Ecto neural progenitor cell (in vitro differentiated cells): ENCODE data around the gene INPP4B.

Experiments used
- DNase-seq: peaks from one replicate; pipeline ENCODE4 v3.0.0-alpha.2; 2018; ENCODE audit warnings: low spot score

Gene INPP4B

DNA sequence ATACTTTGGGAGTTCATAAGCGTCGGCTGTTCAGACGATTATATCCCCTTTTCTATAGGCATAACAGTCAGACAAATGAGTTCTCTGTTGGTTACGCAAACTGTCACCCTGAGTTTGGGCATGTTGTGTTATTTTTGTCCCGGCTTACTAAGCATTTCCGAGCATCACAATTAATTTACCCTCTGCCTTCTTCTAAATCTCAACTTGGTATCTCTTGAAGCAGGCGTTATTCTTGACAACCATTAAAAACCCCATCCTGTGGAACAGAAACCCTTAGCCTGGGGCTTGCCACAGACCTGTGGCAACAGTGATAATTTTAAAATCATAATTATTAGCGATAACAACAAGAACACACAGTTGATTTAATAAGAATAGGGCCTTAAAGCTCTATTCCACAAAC is 558.7 kb downstream of the INPP4B start:
- no peak for DNase-seq

DNA sequence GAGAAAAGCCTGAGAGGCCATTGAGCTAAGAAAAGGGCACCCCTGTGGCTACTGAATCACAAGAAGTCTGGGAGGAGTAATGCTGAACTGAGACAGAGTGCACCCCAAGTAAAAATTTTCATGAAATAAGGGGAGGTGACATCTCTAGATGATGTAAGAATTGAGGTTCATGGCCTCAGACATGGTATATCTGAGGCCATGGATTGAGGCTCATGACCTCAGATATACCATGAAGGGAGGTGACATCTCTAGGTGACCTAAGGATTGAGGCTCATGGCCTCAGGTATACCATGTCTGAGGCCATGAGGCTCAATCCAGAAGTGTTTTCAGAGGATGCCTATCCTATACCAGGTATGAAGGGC is 560.9 kb downstream of the INPP4B start:
- DNase-seq = no peak

DNA sequence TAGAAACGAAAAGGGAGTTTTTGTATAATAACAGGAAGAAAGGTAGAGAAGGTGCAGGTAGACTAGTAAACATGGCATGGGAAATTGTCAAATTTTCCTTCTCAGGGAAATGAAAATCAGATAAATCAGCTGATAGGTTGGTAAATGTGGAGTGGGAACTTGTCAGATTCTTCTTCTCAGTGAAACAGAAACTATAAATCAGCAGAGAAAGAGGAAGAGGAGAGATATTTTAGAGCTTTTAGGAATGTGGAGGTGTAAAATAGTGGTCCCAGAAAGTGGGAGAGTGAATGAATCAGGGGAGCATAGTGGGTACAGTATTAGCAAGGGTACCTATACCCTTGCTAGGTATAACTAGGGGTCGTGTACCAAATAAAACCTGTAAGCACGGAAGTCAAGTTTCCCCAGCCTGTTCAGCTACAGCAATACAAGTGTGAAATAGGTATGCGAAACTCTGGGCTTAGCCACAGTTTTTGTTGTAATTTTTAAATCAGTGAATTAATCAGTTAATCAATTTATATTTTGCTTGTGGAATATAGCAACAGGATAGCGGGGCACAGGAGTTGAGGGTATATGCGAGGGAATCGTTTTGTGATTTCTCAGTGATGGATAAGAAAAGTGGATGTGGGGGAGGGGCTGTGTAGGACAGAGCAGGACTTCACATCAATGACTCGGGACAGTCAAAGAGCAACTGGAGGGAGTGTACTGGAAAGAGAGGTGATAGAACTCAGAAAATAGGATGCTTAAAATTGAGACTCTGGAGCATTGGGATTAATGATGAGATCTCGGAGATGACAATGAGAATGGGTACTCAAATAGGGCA is 561.5 kb downstream of the INPP4B start:
- no peak for DNase-seq

DNA sequence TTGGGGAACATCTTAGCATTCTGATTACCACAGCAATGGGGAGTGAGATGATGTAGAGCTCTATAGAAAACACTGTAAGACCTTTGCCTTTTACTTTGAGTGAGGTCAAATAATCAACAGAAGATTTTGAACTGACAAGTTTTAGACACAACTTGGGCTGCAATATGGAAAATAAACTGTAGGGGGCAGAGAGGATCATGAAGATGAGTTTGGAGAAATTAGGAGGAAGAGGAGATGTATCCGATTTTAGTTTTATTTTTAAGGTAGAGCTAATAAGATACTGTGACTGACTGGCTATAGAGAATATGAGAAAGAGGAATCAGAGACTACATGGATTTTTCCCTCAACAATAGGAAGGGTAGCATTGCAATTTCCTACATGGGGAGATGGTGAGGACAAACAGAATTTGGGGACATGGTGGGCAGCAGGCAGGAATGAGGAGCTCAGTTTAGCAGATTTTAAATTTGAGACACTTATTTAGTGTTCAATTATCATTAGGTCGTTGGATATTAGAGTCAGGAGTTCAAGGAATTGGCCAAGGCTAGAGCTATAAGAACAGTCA is 563.1 kb downstream of the INPP4B start:
- DNase-seq = no peak

DNA sequence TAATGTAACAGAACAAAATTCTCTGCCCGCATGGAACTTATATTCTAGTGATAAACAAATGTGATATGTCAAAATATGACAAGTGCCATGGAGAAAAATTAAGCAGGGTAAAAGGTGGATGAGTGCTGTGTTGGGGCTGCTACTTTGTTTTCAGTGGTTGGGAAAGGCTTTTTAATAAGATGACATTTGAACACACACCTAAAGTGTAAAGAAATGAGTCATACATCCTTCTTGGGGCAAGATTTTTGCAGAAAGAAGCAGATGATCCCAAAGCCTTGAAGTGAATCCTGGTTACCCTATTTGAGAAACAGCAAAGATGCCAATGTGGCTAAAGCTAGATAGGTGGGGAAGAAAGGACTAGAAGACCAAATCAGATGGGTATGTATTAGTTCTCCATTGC is 564.1 kb downstream of the INPP4B start:
- no peak for DNase-seq

DNA sequence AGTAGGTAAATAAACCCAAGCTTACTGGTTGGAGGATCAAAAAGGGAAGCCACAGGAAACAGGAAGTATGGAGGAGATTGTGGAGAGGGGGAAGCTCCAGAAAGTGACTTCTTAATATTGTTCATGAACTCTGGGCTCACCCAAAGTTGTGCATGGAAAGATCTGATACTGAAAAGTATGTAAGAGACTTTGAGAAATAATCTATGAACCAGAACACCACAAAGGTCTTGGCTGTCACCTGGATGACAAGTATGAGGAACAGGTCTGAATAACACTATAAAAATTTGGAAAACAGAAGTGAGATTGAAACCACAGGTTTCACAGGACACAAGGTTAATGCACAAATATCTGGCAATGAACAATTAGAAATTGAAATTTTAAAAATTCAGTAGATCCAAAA is 567.4 kb downstream of the INPP4B start:
- no peak for DNase-seq

DNA sequence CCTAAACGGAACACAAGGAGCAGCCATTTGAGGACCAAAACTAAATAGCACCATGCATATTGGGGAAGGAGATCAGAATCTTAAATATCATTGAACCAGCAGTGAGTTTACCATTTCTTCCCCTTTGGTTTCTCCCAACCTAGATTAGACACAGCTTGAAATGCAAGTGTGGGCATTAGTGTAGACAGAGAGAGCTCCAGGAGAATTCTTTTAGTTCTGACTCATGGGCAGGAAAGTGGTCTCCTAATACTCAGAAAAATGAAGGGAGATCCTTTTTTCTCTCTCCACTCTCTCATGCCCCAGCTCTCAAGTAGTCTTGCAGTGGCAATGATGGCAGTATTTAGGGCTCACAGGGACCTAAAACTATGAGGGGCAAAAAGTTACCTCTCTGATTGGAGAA is 567.9 kb downstream of the INPP4B start:
- DNase-seq = no peak

DNA sequence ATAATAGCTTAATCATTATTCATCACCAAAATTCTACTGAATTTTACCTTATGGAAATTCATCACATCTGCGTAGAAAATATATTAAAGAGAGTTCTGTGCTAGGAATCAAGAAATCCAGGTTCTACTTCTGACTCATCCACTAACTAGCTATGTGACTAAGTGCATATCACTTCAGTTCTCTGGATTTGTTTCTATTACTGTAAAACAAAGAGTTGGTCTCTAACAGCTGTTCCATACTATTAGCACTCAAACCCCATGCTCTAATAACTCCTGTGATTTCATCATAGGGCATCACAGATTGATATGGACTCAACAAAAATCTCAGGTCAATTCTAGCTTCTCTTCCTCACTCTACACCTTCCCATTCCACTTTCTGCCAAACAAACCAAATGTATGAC is 572.0 kb downstream of the INPP4B start:
- no peak for DNase-seq

DNA sequence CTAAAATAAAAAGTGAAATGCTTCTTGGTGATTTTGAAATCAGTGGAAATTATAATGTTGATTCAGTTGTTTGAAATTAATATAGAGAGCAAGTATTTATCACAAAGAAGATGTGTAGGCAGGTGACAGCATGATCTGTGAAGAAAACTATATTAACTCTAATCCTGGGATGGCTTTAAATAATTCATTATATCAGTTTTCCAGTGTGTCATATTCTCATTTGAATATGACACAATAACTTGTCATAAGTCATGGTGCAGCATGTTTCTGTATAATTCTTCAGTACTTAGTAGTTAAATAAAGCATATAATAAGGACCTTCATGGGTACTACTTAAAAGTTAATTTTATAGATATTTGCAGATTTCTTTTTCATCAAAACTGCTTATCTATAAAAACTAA is 573.6 kb downstream of the INPP4B start:
- DNase-seq = no peak

DNA sequence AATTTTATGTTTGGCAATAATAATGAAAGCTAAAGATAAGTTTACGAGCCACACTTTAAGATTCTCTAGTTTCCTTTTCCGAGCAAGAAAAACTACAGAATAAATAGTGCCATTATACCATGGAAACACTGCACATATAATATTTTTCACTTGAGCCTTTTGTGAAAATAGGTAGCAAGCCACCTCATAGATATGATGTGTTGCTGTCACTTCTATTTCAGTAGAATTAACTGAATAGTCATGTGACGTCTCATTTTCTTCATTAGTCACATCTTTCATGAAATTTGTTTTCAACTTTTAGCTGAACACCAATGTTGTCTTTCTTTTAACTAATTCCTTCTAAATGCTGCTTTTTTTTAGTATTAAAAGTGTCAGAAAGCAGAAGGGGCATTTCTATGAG is 574.3 kb downstream of the INPP4B start:
- DNase-seq = no peak

DNA sequence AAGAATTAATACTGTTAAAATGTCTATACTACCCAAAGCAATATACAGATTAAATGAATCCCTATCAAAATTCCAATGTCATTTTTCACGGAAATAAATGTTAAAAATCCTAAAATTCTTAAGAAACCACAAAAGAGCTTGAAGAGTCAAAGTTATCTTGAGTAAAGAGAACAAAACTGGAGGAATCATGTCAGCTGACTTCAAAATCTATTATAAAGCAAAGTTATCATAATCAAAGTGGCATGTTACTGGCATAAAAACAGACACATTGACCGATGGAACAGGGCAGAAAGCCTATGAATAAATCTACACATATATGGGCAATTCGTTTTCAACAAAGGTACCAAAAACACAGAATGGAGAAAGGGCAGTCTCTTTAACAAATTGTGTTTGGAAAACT is 579.0 kb downstream of the INPP4B start:
- DNase-seq = no peak

DNA sequence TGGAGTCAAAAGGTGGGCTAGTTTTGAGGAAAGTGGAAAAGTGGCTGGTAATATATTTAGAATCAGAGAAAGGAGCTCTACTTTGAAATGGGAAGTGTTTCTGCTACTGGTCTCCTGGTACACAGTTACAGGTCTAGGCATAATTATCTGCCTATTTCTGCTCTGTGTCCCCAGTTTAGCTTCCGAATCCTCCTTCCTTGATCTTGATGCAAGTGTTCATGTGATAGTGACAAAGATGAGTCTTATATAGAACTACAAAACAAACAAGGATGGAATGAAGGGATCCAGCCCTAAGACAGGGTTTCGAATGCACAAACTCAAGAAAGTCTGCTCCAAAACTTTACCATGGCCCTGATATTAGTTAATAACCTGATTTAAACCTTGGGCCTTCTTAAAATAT is 580.2 kb downstream of the INPP4B start:
- DNase-seq = no peak

DNA sequence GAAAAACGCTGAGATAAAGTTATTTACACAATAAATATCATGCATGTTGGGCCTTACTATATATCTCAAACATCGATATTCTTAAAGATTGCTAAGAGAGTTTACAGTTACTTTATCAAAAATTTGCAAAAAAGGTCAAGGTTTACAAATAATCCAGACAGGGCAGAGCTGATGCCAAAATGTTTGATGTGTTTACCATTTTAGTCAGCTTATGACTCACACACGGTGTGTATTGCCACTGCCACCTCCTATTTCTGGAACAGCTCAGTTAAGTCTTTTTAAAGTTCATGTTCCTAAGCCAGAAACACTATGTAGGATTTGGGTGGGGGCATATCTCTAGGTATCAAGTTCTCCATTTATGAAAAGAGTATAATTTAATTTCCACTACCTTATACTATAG is 580.6 kb downstream of the INPP4B start:
- no peak for DNase-seq

DNA sequence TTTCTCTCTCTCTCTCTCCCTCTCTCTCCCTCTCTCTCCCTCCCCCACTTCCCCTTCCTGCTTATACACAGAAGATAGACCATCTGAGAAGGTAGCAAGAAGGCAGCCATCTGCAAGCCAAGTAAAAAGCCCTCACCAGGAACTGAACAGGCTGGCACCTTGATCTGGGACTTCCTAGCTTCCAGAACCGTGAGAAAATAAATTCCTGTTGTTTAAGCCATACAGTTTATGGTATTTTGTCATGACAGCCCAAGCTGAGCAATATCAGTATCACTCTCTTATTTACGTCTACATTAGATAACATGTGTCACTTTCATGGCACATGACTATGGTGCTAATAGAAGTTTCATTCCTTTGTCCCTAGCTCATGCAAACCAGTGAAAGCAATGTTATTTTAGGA is 581.1 kb downstream of the INPP4B start:
- DNase-seq = no peak

DNA sequence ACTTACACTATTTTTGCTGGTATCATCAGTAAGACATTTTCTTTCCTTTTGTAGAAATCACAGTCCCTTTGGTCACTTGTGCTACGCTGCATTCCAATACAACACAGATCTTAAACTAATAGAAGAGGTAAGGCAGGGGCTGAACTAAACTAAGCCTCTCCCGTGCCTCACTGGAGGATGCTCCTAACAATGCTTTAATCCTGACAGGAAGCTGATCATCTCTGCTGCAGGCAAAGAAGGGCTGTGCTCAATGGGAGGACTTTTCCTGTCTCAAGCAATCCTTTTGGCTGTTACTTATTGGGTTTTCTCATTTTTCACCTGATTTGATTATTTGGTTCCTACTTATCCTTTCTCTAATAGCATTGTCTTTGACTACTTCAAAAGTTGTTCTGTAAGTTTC is 583.1 kb downstream of the INPP4B start:
- peak; percentile 45 for DNase-seq

DNA sequence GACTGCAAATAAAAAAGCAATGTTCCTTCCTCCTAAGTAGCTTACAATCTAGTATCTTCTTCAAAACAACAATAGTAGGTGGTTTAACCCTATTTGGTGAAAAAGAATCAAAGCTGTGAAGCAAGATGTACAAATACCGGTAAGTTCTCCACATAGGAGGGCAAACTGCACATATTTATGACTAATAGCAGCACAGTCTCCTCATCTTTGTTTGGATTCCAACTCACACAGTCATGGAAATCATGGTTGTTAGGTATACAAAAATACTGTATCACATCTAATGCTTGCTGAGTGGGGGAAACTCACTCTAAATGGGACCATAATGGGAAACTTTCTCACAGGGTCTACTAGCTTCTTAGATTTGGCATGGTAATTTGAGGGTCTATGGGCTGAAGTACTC is 597.2 kb downstream of the INPP4B start:
- DNase-seq = no peak

DNA sequence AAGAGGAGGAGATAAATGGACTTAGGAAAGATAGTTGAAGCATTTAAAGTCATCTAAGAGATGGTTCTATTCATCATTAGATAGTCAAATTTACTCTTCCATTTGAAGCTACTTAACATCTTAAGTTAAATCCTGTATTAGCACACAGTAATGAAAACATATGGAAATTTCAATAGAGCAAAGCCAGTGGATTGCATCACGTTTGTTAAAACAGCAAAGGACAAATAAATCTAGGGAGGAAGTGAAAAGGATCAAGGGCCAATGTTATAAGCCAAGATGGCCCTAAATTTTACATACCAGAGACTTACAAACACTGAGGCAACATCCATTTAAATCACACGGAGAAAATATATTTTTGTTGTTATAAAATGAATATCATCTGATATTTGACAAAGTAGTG is 602.8 kb downstream of the INPP4B start:
- DNase-seq = no peak

DNA sequence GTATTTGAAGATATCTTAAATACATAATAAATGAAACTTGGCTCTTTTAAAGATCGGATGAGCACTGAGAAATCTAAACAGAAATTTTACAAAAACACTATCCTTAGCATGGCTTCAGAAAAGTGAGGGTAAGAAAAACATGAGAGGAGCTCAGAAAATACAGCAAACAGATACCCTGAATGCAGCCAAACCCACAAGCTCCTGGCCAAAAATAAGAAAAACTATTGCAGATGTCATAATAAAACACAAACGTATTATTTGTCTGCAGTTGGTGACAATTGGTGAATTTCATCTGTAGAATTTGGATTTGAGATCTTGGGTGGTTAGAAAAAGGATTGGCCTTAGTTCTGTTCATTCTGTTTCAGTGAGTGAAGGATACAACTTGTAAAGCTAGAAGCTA is 603.9 kb downstream of the INPP4B start:
- DNase-seq = no peak

DNA sequence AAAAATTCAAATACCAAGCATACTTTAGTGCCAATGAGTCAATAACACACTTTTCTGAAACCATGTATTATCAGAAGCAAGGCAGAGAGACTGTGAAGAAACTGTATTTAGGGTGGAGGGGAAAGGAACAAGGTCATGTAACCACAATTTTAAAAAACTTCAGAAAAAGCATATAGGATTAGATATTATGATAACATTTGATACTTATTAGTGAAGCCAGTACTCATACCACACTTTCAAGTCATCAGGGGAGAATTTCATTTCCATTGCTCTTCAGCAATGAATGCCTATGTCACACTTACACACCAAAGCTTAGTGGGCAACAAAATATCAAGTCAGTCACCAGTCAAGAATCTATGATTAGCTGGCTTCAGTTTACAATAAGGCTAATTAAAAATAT is 607.5 kb downstream of the INPP4B start:
- no peak for DNase-seq

DNA sequence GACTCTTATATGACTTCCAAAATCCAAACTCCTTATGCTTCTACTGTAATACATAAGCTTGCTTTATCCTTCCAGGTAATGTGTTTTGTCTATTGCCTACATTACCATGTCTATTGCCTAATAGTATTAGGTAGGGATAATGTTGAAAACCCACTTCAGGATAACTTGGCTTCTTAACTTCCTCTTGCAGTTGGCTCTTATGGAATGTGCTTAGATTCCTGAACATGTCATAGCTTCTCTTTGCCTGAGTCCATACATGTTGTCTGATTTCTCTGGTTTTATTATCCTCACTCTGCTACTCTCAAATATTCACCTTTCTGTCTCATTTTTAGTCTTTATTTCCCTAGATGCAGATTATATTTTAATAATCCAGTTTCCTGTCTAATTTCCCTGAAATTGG is 609.8 kb downstream of the INPP4B start:
- no peak for DNase-seq

DNA sequence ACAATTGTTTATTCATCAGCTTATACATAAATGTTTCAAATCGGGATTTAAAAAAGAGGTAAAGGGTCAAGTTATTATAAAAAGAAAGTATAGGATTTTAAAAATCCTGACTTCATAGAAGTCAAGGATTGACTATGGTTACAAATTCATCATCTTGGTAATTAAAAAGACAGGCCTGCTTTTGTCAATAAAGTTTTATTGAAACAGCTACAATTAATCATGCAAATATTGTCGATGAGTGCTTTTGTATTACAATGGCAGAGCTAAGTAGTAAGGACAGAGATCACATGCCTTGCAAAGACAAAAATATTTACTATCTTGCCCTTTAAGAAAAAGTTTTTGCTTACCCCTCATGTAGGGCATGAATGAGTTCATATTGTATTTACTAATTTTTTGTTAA is 614.3 kb downstream of the INPP4B start:
- DNase-seq = no peak

DNA sequence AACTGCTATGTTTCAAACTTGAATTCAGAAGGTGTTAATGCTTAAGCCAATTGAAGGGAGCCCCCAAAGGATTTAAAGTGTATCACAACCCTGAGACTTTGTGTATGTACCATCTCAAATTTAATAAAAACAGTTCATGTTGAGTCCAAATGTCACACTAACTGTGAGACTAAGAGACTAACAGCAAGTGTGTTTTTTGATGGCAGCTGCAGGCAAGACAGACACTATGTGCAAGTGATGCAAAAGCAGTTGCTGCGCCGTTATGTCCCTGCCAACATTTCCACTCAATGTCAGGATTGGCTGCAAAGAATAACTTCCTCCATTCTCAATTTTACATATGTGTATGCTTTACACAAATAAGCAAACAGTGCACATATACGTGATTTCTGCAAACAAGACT is 615.1 kb downstream of the INPP4B start:
- no peak for DNase-seq

DNA sequence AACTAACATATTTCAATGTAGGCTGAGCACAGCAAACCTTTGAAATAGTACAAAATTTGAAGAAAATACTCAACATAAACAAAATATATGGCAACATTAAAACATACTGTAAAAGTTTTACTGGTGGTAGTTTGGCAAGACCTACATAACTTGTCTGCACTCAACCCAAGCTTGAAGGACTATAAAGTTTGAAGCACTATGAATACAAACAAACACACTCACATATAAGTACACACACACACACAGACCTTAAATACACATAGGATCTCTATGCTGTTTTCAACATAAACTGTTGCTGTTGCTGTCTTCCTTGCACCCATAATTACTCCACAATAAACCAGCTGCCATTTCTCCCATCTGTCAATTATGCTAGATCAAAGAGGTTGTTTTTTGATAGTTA is 620.1 kb downstream of the INPP4B start:
- DNase-seq = no peak

DNA sequence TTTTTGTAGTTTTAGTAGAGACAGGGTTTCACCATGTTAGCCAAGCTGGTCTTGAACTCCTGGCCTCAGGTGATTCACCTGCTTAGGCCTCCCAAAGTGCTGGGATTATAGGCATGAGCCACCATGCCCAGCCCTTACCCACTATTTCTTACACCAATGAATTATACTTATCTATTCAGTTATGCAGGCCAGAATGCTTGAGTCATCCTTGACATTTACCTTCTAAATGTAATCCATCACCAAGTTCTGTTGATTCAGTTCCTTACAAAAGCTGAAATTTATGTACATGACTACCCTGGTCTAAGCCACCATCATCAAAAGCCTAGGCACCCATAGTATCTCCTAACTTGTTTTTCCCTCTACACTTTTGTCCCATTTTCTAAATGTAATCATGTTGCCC is 624.0 kb downstream of the INPP4B start:
- DNase-seq = no peak
